GM19438 (cell line): ENCODE results near the gene PDE11A.
"Not testable (repeated sequence)": the region's sequence is repeated elsewhere in the genome, so short reads cannot be mapped to it uniquely, and the experiment has no call there.

Experiments
- ATAC-seq: cut with Tn5 transposase; IDR thresholded peaks from one replicate; pipeline ENCODE4 v1.9.1; 2021; ENCODE audit warnings: low read depth; ENCODE audit not compliant: unreplicated experiment

PDE11A gene

GRCh38 chr2:178012639-178013038 lies 59.9 kb downstream of the PDE11A start:
- no peak for ATAC-seq

DNA sequence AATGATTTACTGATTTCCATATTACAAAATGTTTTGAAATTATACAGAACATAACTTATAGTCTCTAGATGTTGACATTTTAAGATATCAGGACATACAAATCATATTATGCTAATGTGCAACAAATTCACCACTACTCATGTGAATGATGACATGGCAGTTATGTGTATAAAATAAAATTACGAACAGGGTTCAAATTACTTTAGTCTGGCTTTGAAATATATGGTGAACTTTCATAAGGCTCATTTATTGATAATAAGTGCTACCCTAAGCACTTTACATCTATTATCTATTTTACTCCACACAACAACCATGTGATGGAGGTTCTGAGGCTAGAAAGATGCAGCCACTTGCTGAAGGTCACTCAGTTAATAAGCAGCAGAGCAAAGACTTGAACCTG lies 62.8 kb downstream of the PDE11A start:
- ATAC-seq: no peak

DNA sequence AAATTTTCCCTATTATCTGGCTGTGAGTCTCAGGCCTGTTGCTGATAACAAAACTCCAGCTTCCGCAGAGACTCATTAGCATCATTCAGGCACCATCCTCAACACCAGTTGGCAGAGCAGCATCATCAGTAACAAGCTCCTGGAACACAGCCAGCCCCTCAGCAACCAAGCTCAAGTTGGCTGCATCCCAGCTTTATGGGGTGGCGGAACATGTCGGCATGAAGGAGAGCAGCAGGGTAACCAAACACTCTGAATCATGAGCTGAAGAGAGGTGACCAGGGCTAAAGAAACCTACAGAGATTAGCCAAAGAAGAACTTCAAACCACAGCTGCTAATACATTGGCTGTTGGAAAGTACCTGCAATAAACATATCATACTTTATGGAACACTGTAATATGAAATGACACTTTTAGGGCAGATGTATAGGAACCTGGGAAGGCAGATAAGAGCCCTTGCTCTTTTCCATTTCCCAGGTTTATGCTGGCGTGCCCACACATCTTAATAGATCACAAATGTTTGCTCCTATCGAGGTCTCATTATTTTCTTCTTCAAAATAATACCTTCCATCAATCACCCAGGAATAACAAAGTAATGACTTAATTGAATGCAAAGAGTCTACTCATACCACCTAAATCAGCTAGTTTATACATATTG lies 63.8 kb downstream of the PDE11A start:
- ATAC-seq: no peak

GRCh38 chr2:178006710-178007109 lies 65.9 kb downstream of the PDE11A start:
- ATAC-seq: no peak

DNA sequence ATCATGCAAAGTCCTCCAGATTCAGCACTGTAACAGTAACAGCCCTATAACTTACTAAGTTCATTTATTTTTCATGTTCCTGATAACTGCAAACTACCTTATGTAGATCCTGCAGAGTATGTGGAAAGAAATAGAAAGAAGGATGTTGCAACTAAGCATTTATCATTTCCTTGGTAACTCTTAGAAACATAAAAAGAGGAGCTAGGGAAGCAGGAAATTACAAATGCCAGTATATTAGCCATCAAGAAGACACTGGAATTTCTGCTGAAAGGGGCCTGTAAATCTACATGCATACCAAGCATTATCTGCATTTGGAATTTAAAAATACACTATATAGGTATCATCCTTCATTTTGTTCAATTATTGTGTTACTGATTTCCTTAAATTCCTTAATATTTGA lies 66.8 kb downstream of the PDE11A start:
- ATAC-seq: no peak

DNA sequence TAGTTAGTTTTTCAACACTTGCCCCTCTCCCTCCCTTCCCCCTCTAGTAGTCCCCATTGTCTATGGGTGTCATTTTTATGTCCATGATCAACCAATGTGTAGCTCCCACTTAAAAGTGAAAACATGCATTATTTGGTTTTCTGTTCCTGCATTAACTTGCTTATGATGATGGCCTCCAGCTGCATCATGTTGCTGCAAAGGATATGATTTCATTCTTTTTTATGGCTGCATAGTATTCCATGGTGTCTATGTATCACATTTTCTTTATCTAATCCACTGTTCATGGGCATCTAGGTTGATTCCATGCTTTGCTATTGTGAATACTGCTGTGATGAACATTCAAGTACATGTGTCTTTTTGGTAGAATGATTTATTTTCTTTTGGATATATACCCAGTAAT lies 70.5 kb downstream of the PDE11A start:
- ATAC-seq: no peak

DNA sequence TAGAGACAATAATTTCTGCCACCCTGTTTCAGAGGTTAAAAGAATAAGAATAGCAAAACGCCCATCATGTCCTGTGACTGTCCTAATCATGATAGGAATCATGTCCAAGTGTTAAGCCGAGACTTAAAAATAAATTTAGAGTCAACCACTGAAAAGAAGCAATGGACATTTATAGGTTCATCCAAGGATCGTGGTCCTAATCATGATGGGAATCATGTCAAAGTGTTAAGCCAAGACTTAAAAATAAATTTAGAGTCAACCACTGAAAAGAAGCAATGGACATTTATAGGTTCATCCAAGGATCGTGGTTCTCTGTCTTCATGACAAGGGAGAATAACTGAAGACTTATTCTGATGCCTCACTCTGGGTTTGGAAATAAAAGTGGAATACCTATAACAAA lies 73.6 kb downstream of the PDE11A start:
- ATAC-seq: no peak

GRCh38 chr2:177998006-177998405 lies 74.6 kb downstream of the PDE11A start:
- no peak for ATAC-seq

GRCh38 chr2:177992992-177993391 lies 79.6 kb downstream of the PDE11A start:
- no peak for ATAC-seq

DNA sequence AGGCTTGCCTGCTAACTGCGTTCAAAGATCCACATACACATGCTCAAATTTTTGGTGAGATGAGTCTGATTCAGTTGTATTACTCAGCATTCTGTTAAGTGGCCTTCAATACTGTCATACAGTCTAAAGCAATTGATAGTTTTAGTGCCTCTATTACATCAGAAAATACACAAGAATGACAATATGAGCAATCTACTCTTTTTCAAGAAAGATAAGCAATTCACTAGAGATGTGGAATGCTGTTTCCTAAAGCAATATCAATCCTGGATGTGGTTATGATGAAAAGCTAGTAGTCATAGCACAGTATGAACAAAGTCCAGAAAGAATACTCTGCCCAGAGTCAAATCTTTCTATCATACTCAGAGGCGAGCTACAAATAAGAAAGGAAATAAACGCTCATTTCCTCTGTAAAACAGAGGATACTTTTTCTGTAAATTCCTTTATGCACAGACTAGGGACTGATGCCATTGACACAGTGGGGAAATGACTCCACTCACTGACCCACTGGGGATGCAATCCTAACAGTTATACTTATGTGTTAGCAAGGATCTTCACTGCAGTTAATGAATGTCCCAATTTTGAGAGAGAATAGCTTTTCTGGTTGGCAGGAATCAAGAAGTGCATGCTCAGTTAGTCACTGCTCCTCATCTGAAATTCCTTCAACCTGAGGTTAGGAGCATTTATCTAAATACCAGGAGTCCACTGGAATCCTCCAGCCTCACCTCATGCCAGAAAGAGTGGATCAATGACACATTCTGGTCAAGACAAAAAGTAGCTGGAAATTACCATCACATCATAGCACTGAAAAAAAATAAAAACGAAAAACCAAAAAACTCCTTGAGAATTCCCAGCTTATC lies 83.3 kb downstream of the PDE11A start:
- no peak for ATAC-seq

- no peak for ATAC-seq
Observed at GRCh38 chr2:177984749-177985148, 87.8 kb downstream of the PDE11A start.

GRCh38 chr2:177983183-177983788 lies 89.3 kb downstream of the PDE11A start:
- ATAC-seq: peak; percentile 84

DNA sequence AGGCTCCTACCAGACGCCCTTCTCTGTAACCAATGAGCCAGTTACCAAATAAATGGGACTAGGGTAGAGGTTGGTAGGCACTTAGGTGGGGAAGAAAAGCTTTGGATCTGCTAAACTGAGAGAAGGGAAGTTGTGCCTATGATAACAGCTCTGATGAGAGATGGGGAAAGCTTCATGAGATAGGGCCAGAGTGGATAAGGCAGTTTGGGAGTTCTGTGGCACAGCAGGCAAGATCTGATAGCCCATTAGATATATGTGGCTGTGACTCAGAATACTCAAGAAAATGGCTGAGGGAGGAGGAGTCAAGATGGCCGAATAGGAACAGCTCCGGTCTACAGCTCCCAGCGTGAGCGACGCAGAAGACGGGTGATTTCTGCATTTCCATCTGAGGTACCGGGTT lies 99.8 kb downstream of the PDE11A start:
- no peak for ATAC-seq

GRCh38 chr2:177972123-177972522 lies 100.5 kb downstream of the PDE11A start:
- ATAC-seq: no peak

- no peak for ATAC-seq
Observed at GRCh38 chr2:177970670-177971454, 101.7 kb downstream of the PDE11A start.

DNA sequence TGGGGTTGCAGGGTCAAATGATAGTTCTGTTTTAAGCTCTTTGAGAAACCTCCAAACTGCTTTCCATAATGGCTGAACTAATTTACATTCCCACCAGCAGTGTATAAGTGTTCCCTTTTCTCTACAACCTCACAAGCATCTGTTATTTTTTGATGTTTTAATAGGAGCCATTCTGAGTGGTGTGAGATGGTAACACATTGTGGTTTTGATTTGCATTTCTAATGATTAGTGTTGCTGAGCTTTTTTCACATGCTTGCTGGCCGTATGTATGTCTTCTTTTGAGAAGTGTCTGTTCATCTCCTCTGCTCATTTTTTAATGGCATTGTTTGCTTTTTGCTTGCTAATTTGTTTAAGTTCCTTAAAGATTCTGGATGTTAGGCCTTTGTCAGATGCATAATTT lies 107.7 kb downstream of the PDE11A start:
- no peak for ATAC-seq

DNA sequence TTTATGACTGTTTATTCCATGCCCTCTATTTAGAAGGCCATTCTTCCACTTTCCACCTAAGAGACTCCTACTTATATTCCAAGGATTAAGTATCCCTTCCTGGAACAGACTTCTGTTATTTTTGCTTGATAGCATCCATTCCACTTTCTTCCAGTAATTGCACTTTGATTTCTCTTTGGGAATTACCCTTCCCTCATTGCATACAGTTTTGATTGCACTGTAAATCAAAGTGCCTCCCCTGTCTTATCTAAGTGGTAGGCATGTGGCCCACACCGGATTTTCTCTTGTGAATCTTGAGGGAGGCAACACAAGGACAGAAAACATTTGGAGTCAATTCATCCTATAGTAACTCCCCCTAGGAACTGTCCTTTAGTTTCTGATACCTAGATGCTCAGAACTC lies 120.4 kb downstream of the PDE11A start:
- ATAC-seq: no peak

DNA sequence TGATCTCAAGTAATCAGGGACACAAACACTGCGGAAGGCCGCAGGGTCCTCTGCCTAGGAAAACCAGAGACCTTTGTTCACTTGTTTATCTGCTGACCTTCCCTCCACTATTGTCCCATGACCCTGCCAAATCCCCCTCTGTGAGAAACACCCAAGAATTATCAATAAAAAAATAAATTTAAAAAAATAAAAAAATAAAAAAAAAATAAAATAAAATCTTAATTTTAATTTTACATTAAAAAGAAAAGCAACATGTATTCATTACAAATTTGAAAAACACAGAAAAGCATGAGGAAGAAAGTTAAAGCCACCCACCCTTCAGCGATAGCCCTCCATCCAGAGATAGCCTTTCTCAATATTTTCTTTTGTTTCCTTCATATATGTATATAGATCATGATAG lies 125.0 kb downstream of the PDE11A start:
- ATAC-seq: not testable (repeated sequence)

DNA sequence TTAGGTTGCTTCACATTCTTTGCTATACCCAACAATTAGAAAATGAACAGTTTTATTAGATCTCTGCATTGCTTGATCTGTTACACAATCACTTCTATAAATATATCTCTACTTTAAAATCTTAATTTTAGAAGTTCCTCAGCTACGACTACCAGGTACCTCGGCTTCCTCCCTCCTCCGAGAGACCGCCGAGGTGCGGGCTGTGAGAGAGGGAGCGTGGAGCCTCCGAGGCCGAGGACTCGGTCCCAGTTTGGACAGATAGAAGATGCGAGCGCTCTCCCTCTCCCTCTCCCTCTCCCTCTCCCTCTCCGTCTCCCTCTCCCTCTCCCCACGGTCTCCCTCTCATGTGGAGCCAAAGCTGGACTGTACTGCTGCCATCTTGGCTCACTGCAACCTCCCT lies 128.0 kb downstream of the PDE11A start:
- ATAC-seq: not testable (repeated sequence)

GRCh38 chr2:177942731-177943130 lies 129.8 kb downstream of the PDE11A start:
- no peak for ATAC-seq

GRCh38 chr2:177939211-177939610 lies 133.4 kb downstream of the PDE11A start:
- ATAC-seq: no peak
